GM19025 (cell line): ENCODE measurements around the gene GTF3C5.
"Not testable (repeated sequence)": the region's sequence is repeated elsewhere in the genome, so short reads cannot be mapped to it uniquely, and the experiment has no call there.

Experiments used
- ATAC-seq: cut with Tn5 transposase; IDR thresholded peaks from one replicate; pipeline ENCODE4 v1.9.1; 2021; ENCODE audit warnings: mild to moderate bottlenecking, low read depth, moderate library complexity; ENCODE audit not compliant: unreplicated experiment

GTF3C5 gene

DNA sequence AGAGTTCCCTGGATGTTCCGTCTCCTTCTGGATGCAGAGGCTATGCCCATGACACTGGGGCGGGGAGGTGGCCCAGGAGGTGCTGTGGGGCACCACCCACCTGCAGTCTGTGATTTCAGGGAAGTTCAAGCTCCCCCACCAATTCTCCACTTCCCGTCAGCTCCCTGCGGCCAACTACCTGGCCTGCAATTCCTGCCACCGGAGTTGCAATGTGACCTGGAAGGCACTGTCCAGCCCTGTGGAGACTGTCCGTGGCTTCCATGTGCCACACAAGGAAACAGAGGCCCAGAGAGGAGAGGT is 35.7 kb upstream of the GTF3C5 start:
- ATAC-seq, result no peak

DNA sequence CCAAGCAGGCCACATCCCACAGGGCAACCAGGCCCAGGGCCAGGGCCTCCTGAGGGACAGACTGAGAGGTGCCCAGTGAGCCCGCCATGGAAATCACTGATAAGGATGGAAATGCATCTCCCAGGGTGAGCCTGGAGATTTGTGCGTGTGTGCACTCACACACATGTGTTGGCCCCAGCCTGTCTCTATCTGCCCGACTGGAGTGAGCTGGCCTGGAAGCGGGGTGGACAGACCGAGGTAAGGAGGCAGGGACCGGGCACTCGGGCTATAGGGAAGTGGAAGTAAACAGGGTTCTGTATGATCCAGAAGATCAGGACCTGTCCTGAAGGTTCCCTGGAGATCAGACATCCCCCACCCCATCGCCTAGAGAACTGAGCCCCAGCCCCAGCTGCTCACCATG is 34.9 kb upstream of the GTF3C5 start:
- ATAC-seq, result no peak

DNA sequence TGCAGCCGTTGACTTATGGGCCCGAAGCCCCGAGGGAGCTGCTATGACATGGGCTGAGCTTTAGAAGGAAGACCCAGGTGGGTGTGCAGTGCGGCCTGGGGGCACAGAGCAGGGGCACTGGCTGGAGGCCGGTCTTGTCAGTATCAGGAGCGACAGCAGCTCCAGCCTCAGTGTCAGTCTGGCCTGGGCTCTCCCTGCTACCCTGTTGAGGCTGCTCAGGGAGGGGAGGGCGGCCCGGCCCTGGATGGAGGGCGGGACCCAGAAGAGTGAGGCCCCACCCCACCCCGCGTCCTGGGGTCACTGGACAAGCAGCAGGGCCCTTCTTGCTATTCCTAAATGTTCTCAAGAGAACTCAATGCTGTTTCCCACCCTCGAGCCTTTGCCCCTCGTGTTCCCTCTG is 34.3 kb upstream of the GTF3C5 start:
- ATAC-seq, result no peak

DNA sequence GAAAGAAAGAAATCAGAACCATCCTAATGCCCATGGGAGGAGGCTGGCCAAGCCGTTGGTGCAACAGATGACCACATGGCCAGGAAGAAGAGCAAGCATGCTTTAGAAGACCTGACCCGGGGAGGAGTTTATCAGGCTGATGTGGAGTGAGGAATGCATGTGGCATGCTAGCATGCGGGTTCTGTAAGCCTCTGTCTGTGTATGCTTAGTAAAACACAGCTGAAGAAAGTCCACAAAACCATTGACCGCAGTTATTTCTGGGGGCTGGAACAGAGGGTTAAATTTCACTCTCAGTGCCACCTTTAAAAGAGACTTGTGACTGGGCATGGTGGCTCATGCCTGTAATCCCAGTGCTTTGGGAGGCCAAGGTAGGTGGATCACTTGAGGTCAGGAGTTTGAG is 33.2 kb upstream of the GTF3C5 start:
- no peak for ATAC-seq

DNA sequence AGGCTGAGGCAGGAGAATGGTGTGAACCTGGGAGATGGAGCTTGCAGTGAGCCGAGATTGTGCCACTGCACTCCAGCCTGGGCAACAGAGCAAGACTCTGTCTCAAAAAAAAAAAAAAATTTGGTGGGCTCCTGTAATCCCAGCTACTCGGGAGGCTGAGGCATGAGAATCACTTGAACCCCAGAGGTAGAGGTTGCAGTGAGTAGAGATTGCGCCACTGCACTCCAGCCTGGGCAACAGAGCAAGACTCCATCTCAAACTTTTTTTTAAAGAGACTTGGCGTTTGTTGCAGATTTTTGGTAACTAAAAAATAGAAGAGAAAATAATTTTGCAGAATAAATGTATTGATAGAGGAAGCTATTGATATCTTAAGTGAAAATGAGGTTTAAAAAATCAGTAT is 32.6 kb upstream of the GTF3C5 start:
- not testable (repeated sequence) for ATAC-seq

DNA sequence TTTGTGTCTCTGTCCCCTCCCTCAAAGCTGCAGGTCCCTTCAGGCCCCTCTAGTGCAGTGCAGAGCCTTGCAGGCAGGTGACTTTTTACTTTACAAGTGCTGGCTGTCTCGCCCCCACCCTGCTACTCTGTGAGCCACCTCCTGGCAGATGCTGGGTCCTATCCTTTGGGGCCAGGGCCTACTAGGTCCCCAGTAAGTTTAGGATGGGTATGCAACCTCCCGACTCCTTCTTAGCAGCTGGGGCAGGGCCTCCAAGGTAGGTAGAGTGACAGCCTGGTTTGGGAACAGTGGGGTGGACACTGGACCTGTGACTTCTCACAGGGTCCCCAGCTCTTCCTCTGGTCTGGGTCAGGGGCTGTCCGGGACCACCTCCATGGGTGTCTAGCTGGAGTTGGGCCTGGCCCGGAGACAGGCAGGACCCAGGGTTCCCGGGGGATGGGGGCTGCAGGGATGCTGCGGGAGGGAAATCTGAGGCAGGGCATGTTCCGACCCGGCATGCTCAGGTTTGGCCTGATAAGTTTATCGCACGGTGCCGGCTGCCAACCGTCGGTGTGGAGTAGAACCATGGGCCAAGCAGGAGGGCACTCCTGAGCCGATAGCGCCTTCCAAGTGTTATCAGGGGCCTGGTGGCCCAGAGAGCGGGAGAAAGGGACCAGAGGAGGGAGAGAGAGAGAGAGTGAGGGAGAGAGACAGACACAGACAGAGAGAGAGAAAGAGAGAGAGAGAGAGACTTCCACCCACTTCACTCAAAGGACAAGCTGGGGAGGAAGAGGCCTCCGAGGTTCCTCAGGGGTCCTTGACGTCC is 31.8 kb upstream of the GTF3C5 start:
- no peak for ATAC-seq

DNA sequence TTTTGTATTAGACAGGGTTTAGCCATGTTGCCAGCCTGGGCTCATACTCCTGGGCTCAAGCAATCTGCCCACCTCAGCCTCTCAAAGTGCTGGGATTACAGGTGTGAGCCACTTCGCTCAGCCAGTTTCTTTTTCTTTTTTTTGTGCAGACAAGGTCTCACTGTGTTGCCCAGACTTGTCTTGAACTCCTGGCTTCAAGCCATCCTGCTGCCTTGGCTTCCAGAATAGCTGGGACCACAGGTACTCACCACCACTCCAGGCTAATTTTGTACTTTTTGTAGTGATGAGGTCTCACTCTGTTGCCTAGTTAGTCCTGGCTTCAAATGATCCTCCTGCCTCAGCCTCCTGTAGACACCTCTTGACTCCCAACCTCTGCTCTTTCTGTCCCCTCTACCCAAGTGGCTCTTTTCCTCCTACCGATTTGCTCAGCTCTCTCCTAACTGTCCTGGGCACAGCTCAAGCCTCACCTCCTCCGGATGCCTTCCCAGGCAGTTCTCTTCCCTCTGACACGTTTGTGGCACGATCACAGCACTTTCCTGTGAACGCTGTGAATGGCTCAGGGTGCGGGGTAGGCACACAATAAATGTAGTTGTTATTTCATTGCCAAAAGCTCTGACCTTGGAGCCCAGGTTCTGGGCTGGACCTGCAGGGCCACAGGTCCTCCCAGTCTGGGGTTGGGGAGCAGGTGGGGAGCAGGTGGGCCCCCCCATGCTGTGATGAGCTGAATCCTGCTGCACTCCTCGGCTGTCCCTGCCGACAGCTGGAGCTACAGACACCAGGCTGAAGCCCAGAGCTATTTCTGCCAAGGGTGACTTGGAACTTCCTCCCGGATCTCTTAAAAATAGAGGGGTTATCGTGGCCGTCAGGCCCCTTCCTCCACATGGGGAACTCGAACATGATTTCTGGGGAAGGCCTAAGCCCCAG is 28.4 kb upstream of the GTF3C5 start:
- ATAC-seq, result no peak

DNA sequence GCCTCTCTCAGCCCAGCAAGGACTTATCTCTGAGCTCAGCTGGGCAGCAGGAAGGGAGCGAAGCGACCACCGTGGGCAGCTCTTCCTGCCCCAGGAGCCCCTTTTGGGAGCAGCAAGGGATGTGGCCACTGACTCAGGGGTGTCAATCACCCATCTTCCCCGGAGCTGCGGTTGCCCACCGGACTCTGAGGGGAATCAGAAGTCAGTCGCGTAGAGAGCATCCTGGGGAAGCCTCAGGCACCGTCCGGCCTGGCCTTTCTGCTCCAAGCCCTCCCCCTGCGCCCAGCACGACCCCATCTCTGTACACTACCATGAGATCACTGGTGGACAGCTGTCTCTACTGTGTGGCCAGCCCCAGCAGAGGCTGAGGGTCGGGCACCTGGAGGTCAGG is 27.7 kb upstream of the GTF3C5 start:
- ATAC-seq, result no peak

DNA sequence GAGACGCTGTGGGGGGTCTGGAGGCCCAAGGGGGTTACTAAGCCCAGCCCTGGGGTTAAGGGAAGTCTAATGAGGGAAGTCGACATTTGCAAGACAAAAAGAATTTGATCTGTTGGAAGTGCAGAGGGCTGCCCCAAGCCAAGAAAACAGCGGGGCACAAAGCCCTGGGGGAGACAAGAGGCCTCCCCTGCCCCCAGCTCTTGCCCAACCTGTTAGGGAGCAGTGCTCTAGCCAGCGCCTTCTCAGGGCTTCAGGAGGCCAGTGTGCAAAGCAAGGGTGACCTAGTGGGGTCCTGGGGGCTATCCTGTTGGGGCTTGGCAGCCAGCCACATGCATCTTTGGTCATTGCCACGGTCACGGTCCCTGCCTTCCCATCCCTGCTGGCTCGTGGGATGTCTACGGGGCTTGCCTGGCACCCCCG is 27.1 kb upstream of the GTF3C5 start:
- no peak for ATAC-seq

DNA sequence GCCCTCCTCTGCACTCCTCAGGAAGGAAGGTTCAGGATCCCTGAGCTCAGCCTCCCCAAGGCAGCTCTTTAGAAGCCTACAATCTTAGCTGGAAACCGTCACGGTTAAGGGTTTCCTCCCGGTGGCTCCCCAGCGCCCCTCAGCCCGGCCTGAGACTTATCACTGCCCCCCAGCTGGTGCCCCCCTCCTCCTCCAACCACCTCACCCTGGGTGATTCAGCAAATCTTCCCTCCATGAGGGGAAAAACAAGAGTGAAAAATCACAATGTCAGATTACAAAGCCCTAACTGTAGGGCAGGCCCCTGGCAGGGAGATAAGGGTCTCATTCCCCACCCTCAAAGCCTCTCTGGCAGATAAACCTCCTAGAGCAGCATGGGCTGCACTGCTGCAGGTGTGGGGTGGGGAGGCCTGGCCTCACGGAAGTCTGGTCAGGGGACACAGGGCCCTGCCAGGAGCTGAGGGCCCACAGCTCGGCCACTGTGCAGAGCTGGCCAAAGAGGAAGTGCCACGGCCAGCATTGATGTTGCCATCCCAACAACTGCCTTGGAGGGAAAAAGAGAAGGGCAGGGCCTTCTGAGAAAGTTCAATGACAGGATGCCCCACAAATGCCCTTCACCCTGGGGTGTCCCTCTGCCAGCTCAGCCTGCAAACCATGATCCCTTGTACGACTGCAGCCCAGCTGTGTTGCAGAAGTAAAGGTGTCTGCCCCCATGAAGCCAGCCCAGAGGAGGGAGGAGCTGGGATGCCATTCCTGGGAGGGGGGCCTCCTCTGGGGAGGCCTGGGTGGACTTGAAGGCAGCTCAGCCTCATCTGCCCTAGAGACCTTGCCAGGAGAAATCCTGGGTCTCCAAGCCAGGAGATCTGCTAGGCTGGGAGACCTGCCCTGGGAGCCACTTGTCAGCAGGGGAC is 26.5 kb upstream of the GTF3C5 start:
- ATAC-seq, result no peak

DNA sequence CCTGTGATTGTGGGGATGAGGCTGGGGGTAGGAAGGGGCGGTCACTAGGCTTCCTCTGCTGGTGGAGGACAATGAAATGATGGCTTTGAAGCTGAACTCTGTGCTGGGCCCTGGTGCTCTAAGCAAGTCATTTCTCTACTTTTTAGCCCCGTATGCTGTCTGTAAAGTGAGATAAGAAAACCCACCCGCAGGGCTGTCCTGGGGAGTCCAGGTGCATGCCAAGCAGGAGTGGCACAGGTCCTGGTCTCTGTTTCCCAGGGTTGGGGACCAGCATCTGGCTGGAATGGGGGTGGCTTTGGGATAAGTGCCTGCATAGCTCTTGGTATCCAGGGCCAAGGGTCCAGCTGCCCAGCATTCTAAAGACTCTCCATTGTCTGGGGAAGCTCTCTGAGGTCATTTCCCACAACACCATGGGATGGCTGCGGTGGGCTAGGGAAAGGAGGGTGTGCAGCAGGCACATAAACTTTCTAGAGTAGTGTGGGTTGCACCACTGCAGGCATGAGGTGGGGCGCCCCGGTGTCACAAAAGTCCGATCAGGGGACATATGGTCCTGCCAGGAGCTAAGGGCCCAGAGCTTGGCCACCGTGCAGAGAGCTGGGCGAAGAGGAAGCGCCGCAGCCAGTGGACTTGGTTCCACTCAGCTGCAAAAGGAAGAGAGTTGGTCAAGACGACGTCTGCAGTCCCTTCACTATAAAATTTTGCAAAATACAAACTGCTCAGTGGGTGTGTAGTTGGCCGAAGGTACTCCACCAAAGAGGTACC is 25.6 kb upstream of the GTF3C5 start:
- no peak for ATAC-seq

DNA sequence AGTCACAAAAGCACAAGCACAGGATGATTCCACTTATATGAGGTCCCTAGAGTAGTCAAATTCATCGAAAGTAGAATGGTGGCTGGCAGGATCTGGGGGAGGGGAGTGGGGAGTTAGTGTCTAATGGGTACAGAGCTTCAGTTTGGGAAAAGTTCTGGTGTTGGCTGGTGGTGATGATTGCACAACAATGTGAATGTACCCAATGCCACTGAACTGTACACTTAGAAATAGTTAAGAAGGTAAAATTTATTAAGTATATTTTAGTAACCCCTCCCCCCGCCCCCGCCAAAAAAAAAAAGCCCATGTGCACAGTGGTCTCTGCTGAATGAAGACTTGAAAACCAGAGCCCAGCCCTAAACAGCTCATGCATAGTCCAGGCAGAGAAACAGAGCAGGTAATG is 24.8 kb upstream of the GTF3C5 start:
- no peak for ATAC-seq

DNA sequence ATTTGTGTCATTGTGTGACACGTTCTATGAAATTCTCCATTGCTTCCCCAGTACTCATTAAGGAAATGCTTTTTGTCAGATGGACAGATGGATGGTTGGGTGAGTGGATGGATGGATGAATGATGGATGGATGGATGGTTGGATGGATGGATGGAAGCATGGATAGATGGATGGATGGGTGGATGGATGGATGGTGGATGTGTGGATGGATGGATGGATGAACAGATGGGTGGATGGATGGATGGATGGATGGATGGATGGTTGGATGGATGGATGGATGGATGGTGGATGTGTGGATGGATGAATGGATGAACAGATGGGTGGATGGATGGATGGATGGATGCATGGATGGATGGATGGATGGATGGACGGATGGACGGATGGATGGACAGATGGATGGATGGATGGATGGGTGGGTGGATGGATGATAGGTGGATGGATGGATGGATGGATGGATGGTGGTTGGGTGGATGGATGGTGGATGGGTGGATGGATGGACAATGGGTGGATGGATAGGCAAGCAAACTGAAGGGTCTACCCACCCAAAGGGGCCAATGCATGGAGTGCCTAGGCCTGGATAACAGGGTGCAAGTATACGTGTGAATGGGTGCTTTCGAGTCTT is 24.0 kb upstream of the GTF3C5 start:
- ATAC-seq, result no peak

DNA sequence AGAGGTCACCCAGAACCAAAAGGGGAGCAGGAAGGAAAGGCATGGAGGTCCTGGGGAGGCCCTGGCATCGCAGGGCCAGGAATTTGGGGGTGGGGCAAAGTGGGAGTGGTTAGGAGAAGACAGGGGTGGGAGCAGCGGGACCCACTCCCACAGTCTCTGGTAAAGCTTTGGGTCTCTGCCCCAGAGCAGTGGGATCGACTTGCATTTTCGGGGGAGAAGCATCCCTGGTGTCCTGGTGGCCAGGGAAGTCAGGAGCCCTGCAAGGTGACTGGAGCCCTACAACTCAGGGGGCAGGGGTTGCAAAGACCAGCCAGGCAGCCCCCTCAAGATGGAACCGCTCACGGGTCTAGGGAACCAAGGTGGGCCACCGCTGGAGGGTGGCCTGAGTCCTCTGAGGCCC is 22.4 kb upstream of the GTF3C5 start:
- no peak for ATAC-seq

DNA sequence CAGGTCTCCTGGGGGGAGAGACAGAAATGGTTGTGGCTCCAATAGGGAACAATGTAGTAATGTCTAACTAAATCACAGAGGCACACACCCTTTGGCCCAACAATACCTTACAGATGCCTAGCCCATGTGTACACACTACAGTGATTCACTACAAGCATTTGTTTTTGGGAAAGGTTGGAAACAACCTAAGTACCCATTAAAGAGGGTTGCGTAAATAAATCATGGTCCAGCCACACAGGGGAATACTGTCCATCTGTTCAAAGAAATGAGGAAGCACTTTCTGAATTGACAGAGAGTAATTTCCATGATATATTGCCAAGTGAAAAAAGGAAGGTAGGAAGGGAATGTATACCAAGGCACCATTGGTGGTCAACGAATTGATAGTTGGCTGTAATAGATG is 22.0 kb upstream of the GTF3C5 start:
- no peak for ATAC-seq

DNA sequence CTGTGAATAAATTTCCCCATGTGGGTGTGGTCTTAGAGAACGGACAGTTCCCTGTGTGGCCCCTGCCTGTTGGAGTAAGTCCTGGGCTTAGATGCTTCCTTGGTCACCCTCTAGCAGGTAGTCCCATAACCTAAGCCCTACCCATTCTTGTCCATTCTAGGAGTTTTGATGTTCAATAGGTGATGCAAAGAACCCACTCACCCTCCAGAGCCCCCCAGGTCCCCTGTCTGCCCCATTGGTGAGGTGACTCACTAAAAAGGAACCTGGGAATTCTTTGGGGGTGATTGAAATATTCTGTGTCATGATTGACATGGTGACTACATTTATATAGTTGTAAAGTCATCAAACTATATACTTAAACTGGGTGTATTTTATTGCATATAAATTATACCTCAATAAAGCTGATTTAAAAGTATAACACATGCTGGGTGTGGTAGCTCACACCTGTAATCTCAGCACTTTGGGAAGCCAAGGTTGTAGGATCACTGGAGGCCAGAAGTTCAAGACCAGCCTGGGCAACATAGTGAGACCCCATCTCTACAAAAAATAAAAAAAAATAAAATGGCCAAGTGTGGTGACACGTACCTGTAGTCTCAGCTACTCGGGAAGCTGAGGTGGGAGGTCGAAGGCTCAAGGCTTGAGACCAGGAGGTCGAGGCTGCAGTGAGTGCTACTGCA is 20.8 kb upstream of the GTF3C5 start:
- ATAC-seq, result no peak

DNA sequence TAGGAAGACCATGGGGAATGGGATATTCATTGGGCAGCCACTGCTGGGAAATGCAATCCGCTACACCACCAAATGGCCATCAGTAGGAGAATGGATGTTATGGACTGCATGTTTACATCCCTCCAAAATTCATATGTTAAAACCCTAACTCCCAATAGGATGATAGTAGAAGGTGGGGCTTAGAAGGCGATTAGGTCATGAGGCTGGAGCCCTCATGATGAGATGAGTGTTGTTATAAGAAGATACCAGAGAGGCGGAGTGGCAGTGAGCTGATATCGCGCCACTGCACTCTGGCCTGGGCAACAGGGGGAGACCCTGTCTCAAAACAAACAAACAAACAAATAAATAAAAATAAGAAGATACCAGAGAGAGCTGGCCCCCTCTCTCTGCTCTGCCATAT is 16.1 kb upstream of the GTF3C5 start:
- no peak for ATAC-seq

DNA sequence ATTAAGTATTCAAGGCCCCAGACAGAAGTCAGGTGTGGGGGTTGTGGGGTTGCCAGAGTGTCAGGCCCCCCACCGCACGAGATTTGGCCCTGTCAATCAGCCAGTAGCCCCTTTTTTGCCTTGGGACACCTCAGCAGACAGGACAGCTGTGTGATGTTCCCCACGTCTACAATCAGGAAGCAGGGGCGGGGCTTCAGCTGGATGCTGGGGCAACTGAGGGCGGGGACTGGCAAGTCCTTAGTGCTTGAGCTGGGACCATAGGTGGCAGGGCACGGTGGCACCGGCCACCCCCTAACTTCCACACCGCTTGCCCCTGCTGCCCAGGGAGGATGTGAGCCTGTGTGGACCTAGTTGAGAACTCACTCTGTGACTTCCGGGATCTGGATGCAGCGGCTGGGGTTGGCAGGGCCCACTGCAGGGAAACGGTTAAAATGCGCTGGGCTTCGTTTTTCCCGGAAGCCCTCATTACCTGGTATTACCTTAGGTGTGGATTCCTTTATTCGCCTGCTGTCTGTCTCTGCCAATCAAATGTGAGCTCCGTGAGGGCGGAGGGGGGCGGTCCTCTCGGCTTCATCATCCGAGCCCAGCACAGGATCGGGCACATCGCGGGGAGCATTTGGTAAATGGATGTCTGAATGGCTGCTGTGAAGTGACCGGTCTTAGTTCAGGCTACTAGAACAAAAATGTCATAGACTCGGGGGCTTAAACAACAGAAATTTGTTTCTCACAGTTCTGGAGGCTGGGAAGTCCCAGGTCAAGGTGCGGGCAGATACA is 7.5 kb upstream of the GTF3C5 start:
- no peak for ATAC-seq
